NCI-H748 treated with DMSO at 0.1 percent for 48 hours (cell line): ENCODE data around the gene MDM2.

Experiments
- DNase-seq: peaks from one replicate; lab custom pipeline; 2025; lab: John Stamatoyannopoulos, UW

The MDM2 gene

DNA sequence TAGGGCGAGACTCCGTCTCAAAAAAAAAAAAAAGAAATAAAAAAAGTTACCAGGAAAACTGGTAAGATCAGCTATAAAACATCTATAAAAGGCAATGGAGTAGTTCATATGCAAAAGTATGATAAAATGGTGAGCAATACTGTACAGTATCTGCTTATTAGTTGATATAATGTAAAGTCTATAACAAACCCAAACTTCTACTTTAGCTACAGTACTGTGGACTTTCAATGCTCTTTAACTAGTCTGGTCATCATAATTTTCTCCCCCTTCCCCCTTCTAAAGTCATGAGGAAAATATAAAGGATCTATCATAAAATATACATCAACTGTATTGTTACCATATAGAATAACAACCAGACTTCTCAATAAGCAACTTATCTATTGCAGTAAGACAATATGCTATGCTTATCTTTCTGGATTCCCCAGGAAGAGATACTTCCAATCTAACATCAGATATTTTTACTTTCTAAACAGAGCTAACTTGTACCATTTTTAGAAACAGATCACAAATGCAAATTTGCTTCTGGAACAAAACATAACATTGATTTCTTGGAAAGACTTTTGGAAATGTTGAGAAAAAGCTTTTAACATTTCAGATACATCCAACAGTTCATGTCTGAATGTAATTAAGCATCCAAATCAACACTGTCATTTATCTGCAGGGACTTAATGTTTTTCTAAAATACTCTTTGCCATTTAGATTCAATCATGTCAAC lies 43.8 kb downstream of the MDM2 start:
- DNase-seq: no peak

DNA sequence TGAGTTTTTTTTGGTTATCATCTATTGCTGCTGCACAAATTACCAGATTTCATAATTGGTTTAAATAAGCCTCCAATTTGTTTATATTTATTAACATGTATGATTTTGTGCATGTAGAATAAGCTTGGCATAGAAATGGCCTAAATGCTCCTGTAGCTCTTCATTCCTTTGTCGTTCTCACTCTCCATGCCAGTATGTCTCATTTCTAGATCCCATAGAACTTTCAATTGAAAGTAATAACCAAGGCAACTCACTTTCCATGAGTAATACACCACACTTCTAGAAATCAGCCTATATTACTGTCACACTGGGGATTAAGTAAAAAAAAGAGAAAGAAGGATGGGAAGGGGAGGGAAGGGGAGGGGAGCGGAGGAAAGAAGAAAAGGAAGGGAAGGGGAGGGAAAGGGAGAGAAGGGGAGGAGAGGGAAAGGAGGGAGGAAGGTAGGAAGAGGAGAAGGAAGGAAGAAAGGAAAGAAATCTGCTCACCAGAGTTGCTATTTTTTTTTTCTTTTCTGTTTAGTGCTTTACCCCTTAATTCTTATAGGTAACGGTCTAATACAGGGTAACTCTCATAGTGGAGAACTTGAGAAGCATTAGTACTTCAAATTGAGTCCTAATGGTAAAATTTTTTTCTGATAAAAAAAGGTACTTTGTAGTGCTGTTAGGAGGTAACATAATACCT lies 45.6 kb downstream of the MDM2 start:
- no peak for DNase-seq

- no peak for DNase-seq
These were observed 46.1 kb downstream of the MDM2 start for GRCh38 chr12:68854078-68854468.

DNA sequence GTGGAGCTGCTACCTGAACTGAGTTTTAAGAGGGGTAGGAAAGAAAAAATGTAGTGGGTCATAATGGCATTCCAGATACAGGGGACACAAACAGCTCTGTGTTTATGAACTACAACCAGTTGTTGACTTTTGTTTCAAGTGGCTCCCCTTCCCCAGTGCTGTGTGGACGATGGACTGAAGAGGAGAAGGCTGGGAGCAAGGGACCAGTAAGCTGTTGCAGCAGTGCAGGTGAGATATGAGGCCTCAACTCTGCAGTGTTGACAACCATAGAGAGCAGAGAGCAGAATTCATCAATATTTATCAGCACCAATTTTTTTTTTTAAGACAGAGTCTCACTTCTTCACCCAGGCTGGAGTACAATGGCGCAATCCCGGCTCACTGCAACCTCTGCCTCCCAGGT lies 46.6 kb downstream of the MDM2 start:
- no peak for DNase-seq

DNA sequence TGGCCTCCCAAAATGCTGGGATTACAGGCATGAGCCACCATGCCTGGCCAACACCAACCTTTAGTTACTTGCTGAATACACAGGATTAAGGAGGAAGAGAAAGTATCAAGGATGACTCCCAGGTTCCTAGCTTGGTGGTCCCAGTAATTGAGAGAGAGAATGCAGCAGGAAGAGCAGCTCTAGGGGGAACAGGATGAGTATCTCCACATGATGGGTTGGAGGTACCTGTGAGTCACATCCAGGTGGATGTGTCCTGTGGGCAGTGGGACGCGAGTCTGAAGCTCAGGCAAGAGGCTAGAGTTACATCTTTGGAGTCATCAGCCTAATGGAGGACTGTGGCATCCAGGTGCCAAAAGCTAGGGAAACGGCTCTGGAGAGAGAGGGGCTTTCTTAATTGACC lies 47.1 kb downstream of the MDM2 start:
- no peak for DNase-seq

- no peak for DNase-seq
These were observed 47.8 kb downstream of the MDM2 start for GRCh38 chr12:68855771-68856170.

GRCh38 chr12:68856510-68856909 lies 48.5 kb downstream of the MDM2 start:
- DNase-seq: no peak

- no peak for DNase-seq
These were observed 53.9 kb downstream of the MDM2 start for GRCh38 chr12:68861890-68862289.

- DNase-seq: no peak
These were observed 55.3 kb downstream of the MDM2 start for GRCh38 chr12:68863109-68863770.

GRCh38 chr12:68863886-68864454 lies 56.0 kb downstream of the MDM2 start:
- DNase-seq: peak; percentile 44

- DNase-seq: no peak
These were observed 56.6 kb downstream of the MDM2 start for GRCh38 chr12:68864604-68865003.

DNA sequence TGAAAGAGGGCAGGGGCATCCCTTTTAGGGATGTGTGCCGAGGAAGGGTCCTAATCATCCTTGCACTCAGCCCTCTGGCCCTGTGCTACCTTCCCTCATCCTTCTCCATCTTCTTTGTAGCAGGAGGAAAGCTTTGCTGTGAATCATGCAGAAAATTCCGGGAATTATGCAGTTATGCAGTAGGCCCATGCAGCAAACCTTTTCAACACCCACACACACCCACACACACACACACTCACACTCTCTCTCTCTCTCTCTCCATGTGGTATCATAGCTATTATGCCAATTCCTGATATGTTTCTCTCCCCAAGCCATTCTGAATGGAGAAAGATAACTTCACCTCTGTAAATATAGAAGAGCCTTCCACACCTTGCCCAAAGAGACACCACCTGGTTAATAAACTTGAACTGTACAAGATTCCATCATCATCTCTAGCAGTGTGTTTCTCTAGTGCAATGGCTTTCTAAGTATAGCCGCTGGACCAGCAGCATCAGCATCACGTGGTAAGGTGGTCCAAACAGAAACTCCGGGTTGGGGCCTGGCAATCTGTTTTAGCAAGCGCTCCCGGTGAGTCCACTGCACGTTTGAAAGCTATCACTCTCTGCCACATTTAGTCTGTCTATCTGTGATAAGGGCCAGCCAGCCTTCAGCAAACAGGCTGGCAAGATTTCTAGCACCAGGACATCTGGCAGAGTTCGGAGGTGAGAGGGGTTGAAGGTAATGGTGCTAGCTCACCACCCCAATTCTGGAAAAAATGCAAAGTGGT lies 57.6 kb downstream of the MDM2 start:
- no peak for DNase-seq

DNA sequence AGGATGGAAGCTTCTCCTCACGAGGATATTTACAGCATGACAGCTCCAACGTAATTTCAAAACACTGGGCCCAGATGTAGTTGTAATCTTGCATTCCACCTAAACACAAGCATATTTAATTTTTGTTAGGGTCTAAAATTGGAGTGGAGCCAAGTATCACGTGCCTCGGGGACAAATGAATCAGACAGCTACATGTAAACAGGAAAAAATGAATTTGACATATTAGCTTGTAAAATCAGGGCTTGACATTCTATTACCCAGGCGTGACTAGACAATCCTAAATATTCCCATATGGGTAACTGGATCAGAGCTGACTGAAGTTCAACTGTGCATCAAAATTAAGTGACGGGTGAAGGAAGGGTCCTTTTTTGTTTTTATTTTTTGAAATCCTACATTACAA lies 59.0 kb downstream of the MDM2 start:
- DNase-seq: no peak

DNA sequence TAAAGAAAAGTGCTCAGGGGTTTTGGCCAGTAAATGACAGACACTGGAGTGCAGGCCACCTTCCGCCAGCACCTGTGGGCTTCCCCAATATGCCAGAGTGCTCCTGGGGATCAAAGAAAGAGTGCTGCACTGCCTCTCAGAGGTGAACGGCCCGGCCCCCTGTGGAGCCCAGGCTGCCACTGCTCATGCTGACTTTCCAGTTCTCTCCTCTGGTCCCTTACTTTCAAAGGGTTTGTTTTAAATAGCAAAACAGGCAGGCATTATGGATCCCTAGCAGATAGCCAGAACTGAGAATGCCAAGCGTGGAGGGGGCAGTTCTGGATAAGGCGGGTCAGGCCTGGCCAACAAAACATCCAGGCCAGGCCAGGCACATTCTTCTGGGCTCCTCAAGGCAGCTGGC lies 59.6 kb downstream of the MDM2 start:
- no peak for DNase-seq

GRCh38 chr12:68868043-68868790 lies 60.2 kb downstream of the MDM2 start:
- no peak for DNase-seq

DNA sequence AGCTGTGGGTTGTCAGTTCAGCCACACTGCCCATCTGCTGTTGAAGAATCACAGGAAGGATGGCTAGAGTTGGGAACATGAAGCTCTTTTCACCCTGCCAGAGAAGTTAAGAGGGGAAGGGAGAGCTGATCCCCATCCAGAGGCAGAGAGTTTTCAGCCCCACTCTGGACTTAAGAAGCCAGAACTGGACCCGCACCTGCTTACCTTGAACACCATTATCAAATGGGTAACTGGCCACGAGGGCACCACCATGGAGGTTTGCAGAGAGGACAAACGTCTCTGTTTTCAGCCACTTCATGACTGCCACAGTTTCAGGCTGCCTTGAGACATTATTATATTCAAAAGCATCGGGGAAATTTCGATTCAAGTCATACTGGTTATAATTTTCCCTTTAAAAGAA lies 62.0 kb downstream of the MDM2 start:
- no peak for DNase-seq

GRCh38 chr12:68870443-68870842 lies 62.5 kb downstream of the MDM2 start:
- DNase-seq: no peak

GRCh38 chr12:68871396-68871795 lies 63.4 kb downstream of the MDM2 start:
- no peak for DNase-seq

GRCh38 chr12:68871921-68872320 lies 63.9 kb downstream of the MDM2 start:
- no peak for DNase-seq

GRCh38 chr12:68873316-68873715 lies 65.3 kb downstream of the MDM2 start:
- DNase-seq: no peak

- no peak for DNase-seq
These were observed 68.5 kb downstream of the MDM2 start for GRCh38 chr12:68876461-68876860.

DNA sequence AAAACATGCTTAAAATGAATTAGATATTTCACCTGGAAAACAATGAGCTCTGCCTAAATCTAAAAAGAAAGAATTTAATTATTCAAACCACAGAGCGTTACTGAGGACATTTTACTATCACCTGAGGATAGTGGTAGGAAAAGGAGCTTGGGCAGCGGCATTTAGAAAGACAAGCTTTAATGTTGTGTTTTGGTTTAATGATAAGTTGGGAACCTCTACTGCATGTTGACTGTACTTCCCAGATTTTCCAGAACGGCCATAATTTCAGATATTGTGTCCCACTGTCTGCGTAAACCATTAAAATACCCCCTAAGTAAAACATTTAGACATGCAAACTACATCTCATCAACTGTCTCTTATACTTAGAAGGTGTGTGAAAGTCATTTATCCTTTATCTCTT lies 69.6 kb downstream of the MDM2 start:
- no peak for DNase-seq
